Stimulated activated effector memory CD8-positive, alpha-beta T cell treated with anti-CD3 and anti-CD28 coated beads, Interleukin-12 subunit alpha, Interleukin-12 subunit beta, amount 100 ng/mL, for 72 hours (primary cell): Measurements from ENCODE around the gene XRCC5.

Source experiments
- ATAC-seq: fragments of 150-1000 bp; cut with Tn5 transposase; 2 replicates; pipeline ENCODE4 v1.10.0; 2021
- DNase-seq, 2 donors: peaks; one replicate each; pipeline ENCODE4 v3.0.0; 2021 to 2022; ENCODE audit warnings: low spot score in 2 of 2
- H3K27ac Mint-ChIP-seq: one replicate; pipeline ENCODE4 v1.8.0; 2022; ENCODE audit warnings: mild to moderate bottlenecking, mixed read lengths
- H3K36me3 Mint-ChIP-seq: one replicate; pipeline ENCODE4 v1.8.0; 2022; ENCODE audit warnings: mild to moderate bottlenecking, mixed read lengths
- H3K4me1 Mint-ChIP-seq: one replicate; pipeline ENCODE4 v1.8.0; 2022; ENCODE audit warnings: mixed read lengths
- H3K4me3 Mint-ChIP-seq: one replicate; pipeline ENCODE4 v1.8.0; 2022; ENCODE audit warnings: mild to moderate bottlenecking, mixed read lengths
- H3K9me3 Mint-ChIP-seq: one replicate; pipeline ENCODE4 v1.8.0; 2022; ENCODE audit warnings: mixed read lengths

Gene XRCC5

GRCh38 chr2:216107320-216107719, 1.8 kb upstream of the XRCC5 start:
- Mint-ChIP-seq H3K9me3 (no peaks in the 10 kb centered on the region), H3K4me1 (peaks cover 27% of the 10 kb centered on the region), H3K36me3 (no peaks in the 10 kb centered on the region), H3K27ac (no peak overlapping the region), H3K4me3 (no peak overlapping the region)
- no peak for ATAC-seq
- no peak for DNase-seq

- peaks cover 31% of the 10 kb centered on the region for H3K4me1 Mint-ChIP-seq
- DNase-seq (no peak), ATAC-seq (no peak)
- no peaks in the 10 kb centered on the region for H3K36me3 Mint-ChIP-seq
- H3K4me3 Mint-ChIP-seq = peak overlapping the region; percentile 98
- no peak overlapping the region for H3K27ac Mint-ChIP-seq
- H3K9me3 Mint-ChIP-seq = no peaks in the 10 kb centered on the region
Measured at GRCh38 chr2:216107760-216108159, 1.4 kb upstream of the XRCC5 start.

GRCh38 chr2:216108310-216108966, 710 bp upstream of the XRCC5 start:
- peaks cover 38% of the 10 kb centered on the region for H3K4me1 Mint-ChIP-seq

GRCh38 chr2:216109962-216110614, 940 bp downstream of the XRCC5 start:
- Mint-ChIP-seq H3K9me3 (no peaks in the 10 kb centered on the region), H3K36me3 (no peaks in the 10 kb centered on the region), H3K27ac (peak overlapping the region; percentile 100), H3K4me3 (peak overlapping the region; percentile 98), H3K4me1 (peaks cover 54% of the 10 kb centered on the region)
- no peak for DNase-seq
- ATAC-seq = peak; percentile 20

More at GRCh38 chr2:216108310-216108966, 710 bp upstream of the XRCC5 start:
- Mint-ChIP-seq H3K4me3 (peak overlapping the region; percentile 98), H3K27ac (peak overlapping the region; percentile 100), H3K9me3 (no peaks in the 10 kb centered on the region), H3K36me3 (no peaks in the 10 kb centered on the region)
- DNase-seq (no peak), ATAC-seq (no peak)

- DNase-seq (no peak), ATAC-seq (no peak)
- Mint-ChIP-seq H3K4me1 (peaks cover 59% of the 10 kb centered on the region), H3K4me3 (peak overlapping the region; percentile 98), H3K36me3 (no peaks in the 10 kb centered on the region), H3K27ac (peak overlapping the region; percentile 100), H3K9me3 (no peaks in the 10 kb centered on the region)
Measured at GRCh38 chr2:216110620-216111019, 1.5 kb downstream of the XRCC5 start.

GRCh38 chr2:216111122-216111521, 2.0 kb downstream of the XRCC5 start:
- Mint-ChIP-seq H3K9me3 (no peaks in the 10 kb centered on the region), H3K27ac (peak overlapping the region; percentile 97), H3K4me1 (peaks cover 61% of the 10 kb centered on the region), H3K4me3 (peak overlapping the region; percentile 98), H3K36me3 (no peaks in the 10 kb centered on the region)
- ATAC-seq (no peak), DNase-seq (no peak)

- H3K36me3 Mint-ChIP-seq = no peaks in the 10 kb centered on the region
- H3K9me3 Mint-ChIP-seq = no peaks in the 10 kb centered on the region
- no peak for DNase-seq
- ATAC-seq = peak; percentile 9
- peak overlapping the region; percentile 97 for H3K27ac Mint-ChIP-seq
- H3K4me3 Mint-ChIP-seq = peak overlapping the region; percentile 98
- H3K4me1 Mint-ChIP-seq = peaks cover 80% of the 10 kb centered on the region
Measured at GRCh38 chr2:216112926-216113325, 3.8 kb downstream of the XRCC5 start.

GRCh38 chr2:216113572-216113971, 4.4 kb downstream of the XRCC5 start:
- peak; percentile 55 for ATAC-seq
- Mint-ChIP-seq H3K36me3 (no peaks in the 10 kb centered on the region), H3K4me1 (peaks cover 84% of the 10 kb centered on the region), H3K4me3 (peak overlapping the region; percentile 98), H3K27ac (peak overlapping the region; percentile 97), H3K9me3 (no peaks in the 10 kb centered on the region)
- no peak for DNase-seq

- no peaks in the 10 kb centered on the region for H3K9me3 Mint-ChIP-seq
- peak; percentile 1 for ATAC-seq
- H3K4me3 Mint-ChIP-seq = peak overlapping the region; percentile 98
- H3K27ac Mint-ChIP-seq = peak overlapping the region; percentile 97
- no peaks in the 10 kb centered on the region for H3K36me3 Mint-ChIP-seq
- H3K4me1 Mint-ChIP-seq = peaks cover 82% of the 10 kb centered on the region
- DNase-seq = no peak
Measured at GRCh38 chr2:216114382-216114713, 5.2 kb downstream of the XRCC5 start.

- H3K4me1 Mint-ChIP-seq = peaks cover 88% of the 10 kb centered on the region
- H3K36me3 Mint-ChIP-seq = no peaks in the 10 kb centered on the region
- peak overlapping the region; percentile 98 for H3K4me3 Mint-ChIP-seq
- H3K9me3 Mint-ChIP-seq = no peaks in the 10 kb centered on the region
- H3K27ac Mint-ChIP-seq = peak overlapping the region; percentile 97
- DNase-seq (peak; percentile 95 to 99), ATAC-seq (peak; percentile 80)
Measured at GRCh38 chr2:216114714-216115531, 5.8 kb downstream of the XRCC5 start.

GRCh38 chr2:216116418-216116817, 7.3 kb downstream of the XRCC5 start:
- ATAC-seq (no peak), DNase-seq (no peak)
- Mint-ChIP-seq H3K4me1 (peaks cover 93% of the 10 kb centered on the region), H3K36me3 (no peaks in the 10 kb centered on the region), H3K9me3 (no peaks in the 10 kb centered on the region), H3K4me3 (peak overlapping the region; percentile 98), H3K27ac (peak overlapping the region; percentile 97)

GRCh38 chr2:216117561-216118340, 8.6 kb downstream of the XRCC5 start:
- Mint-ChIP-seq H3K27ac (peak overlapping the region; percentile 97), H3K4me3 (peak overlapping the region; percentile 98), H3K9me3 (no peaks in the 10 kb centered on the region), H3K4me1 (peaks cover 88% of the 10 kb centered on the region), H3K36me3 (no peaks in the 10 kb centered on the region)
- ATAC-seq (no peak), DNase-seq (no peak)

- DNase-seq (no peak), ATAC-seq (no peak)
- Mint-ChIP-seq H3K27ac (peak overlapping the region; percentile 97), H3K36me3 (no peaks in the 10 kb centered on the region), H3K4me1 (peaks cover 80% of the 10 kb centered on the region), H3K9me3 (no peaks in the 10 kb centered on the region), H3K4me3 (peak overlapping the region; percentile 98)
Measured at GRCh38 chr2:216118474-216118873, 9.3 kb downstream of the XRCC5 start.

- H3K36me3 Mint-ChIP-seq = no peaks in the 10 kb centered on the region
- no peak for DNase-seq
- H3K4me1 Mint-ChIP-seq = peaks cover 74% of the 10 kb centered on the region
- no peak for ATAC-seq
- peak overlapping the region; percentile 98 for H3K4me3 Mint-ChIP-seq
- H3K27ac Mint-ChIP-seq = peak overlapping the region; percentile 97
- no peaks in the 10 kb centered on the region for H3K9me3 Mint-ChIP-seq
Measured at GRCh38 chr2:216119146-216119545, 10.0 kb downstream of the XRCC5 start.

GRCh38 chr2:216119986-216120385, 10.8 kb downstream of the XRCC5 start:
- H3K4me3 Mint-ChIP-seq = peak overlapping the region; percentile 98
- no peaks in the 10 kb centered on the region for H3K36me3 Mint-ChIP-seq
- no peaks in the 10 kb centered on the region for H3K9me3 Mint-ChIP-seq
- H3K27ac Mint-ChIP-seq = peak overlapping the region; percentile 97
- peaks cover 65% of the 10 kb centered on the region for H3K4me1 Mint-ChIP-seq
- no peak for DNase-seq
- ATAC-seq = peak; percentile 96
